Measurements from ENCODE around the gene ZIC1. TPM values are rescaled to one million over a fixed set of nuclear protein-coding genes. Genes with fewer than 3 reads are reported as not detected.

Gene ZIC1
- total RNA-seq, 4 donors from 2014 or later = not detected

- peaks cover 30 to 56% (median 46%) of the 10 kb centered on the region in 4 donors for H3K4me1 ChIP-seq
- H3K36me3 ChIP-seq = no peaks in the 10 kb centered on the region
- H3K27ac ChIP-seq (replicated peaks in 1 of 4) = no peak overlapping the region
- 12% methylated on average over 37 of the region's 37 CpGs for WGBS
- peaks cover 0 to 17% (median 0%) of the 10 kb centered on the region in 4 donors for H3K9me3 ChIP-seq
- intact Hi-C loops (cut with DNase I) = loop anchor here (5.0 kb wide), 1 partner anchor 36 kb away; no protein-coding TSS in a partner anchor
- H3K27me3 ChIP-seq = peaks cover 9 to 100% (median 90%) of the 10 kb centered on the region in 4 donors
- TF ChIP-seq EP300 (IDR thresholded peaks at IDR 0.05) = no peak
- TF ChIP-seq CTCF (IDR thresholded peaks at IDR 0.05) = no peak
- TF ChIP-seq POLR2A (IDR thresholded peaks at IDR 0.05; ENCODE audit: low read depth) = no peak
- peak overlapping the region; percentile 4 to 43 (median 31) for H3K4me3 ChIP-seq
- DNase-seq (ENCODE audit: extremely low spot score) = no peak
These were observed 3.9 kb downstream of the ZIC1 start for GRCh38 chr3:147412917-147413685.

GRCh38 chr3:147413686-147414389, 4.7 kb downstream of the ZIC1 start:
- no peaks in the 10 kb centered on the region for H3K36me3 ChIP-seq
- peaks cover 31 to 51% (median 44%) of the 10 kb centered on the region in 4 donors for H3K4me1 ChIP-seq
- TF ChIP-seq POLR2AphosphoS5 (IDR thresholded peaks at IDR 0.05) (no peak), EP300 (IDR thresholded peaks at IDR 0.05) (no peak), CTCF (IDR thresholded peaks at IDR 0.05) (no peak), POLR2A (IDR thresholded peaks at IDR 0.05; ENCODE audit: low read depth) (no peak)
- H3K27me3 ChIP-seq = peaks cover 9 to 100% (median 90%) of the 10 kb centered on the region in 4 donors
- H3K27ac ChIP-seq (replicated peaks in 1 of 4) = no peak overlapping the region
- DNase-seq (ENCODE audit: extremely low spot score) = no peak
- H3K4me3 ChIP-seq = peak overlapping the region; percentile 4 to 43 (median 31)
- WGBS = 16% methylated on average over 24 of the region's 24 CpGs
- intact Hi-C loops (cut with DNase I) = loop anchor here (5.0 kb wide), 1 partner anchor 37 kb away; no protein-coding TSS in a partner anchor
- peaks cover 0 to 17% (median 0%) of the 10 kb centered on the region in 4 donors for H3K9me3 ChIP-seq

GRCh38 chr3:147414390-147415138, 5.4 kb downstream of the ZIC1 start:
- TF ChIP-seq POLR2AphosphoS5 (IDR thresholded peaks at IDR 0.05) (no peak), POLR2A (IDR thresholded peaks at IDR 0.05; ENCODE audit: low read depth) (no peak), EP300 (IDR thresholded peaks at IDR 0.05) (no peak), CTCF (IDR thresholded peaks at IDR 0.05) (no peak)
- H3K9me3 ChIP-seq = peaks cover 0 to 17% (median 0%) of the 10 kb centered on the region in 4 donors
- H3K4me1 ChIP-seq = peaks cover 37 to 51% (median 44%) of the 10 kb centered on the region in 4 donors
- 20% methylated on average over 18 of the region's 18 CpGs for WGBS
- DNase-seq (ENCODE audit: extremely low spot score) = no peak
- H3K4me3 ChIP-seq = no peak overlapping the region
- peaks cover 7 to 100% (median 91%) of the 10 kb centered on the region in 4 donors for H3K27me3 ChIP-seq
- intact Hi-C loops (cut with DNase I) = loop anchor here (5.0 kb wide), 1 partner anchor 37 kb away; no protein-coding TSS in a partner anchor
- no peak overlapping the region for H3K27ac ChIP-seq (replicated peaks in 1 of 4)
- H3K36me3 ChIP-seq = no peaks in the 10 kb centered on the region

GRCh38 chr3:147415286-147415685, 6.1 kb downstream of the ZIC1 start:
- Histone ChIP-seq H3K4me3 (no peak overlapping the region), H3K9me3 (peaks cover 0 to 17% (median 0%) of the 10 kb centered on the region in 4 donors), H3K36me3 (no peaks in the 10 kb centered on the region), H3K4me1 (peaks cover 33 to 50% (median 43%) of the 10 kb centered on the region in 4 donors), H3K27ac (replicated peaks in 1 of 4) (no peak overlapping the region), H3K27me3 (peaks cover 0 to 100% (median 91%) of the 10 kb centered on the region in 4 donors)
- intact Hi-C loops (cut with DNase I) = no loop called here
- WGBS = 20% methylated on average over 6 of the region's 6 CpGs
- no peak for DNase-seq (ENCODE audit: extremely low spot score)
- no peak for TF ChIP-seq CTCF (IDR thresholded peaks at IDR 0.05)
